GM21526 (cell line): ENCODE data around the gene PLEKHJ1.

ENCODE experiments used
- ATAC-seq: cut with Tn5 transposase; IDR thresholded peaks from one replicate; pipeline ENCODE4 v1.9.1; 2021; ENCODE audit warnings: moderate library complexity; ENCODE audit not compliant: unreplicated experiment, low FRiP score

The PLEKHJ1 gene

GRCh38 chr19:2239771-2240770, 3.9 kb upstream of the PLEKHJ1 start:
- no peak for ATAC-seq

DNA sequence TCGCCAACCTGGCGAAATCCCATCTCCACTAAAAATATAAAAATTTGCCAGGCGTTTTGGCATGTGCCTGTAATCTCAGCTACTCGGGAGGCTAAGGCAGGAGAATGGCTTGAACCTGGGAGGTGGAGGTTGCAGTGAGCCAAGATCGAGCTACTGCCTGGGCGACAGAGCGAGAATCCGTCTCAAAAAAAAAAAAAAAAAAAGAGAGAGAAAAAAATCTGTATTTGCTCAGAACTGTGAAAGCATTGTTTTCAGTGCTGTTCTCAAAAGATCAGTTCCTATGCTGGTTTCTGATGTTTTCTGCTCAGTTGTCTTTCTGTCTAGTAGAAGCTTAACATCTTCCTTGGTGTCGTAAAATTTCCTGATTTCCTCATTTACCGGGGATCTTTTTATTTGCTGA, 3.0 kb upstream of the PLEKHJ1 start:
- no peak for ATAC-seq

DNA sequence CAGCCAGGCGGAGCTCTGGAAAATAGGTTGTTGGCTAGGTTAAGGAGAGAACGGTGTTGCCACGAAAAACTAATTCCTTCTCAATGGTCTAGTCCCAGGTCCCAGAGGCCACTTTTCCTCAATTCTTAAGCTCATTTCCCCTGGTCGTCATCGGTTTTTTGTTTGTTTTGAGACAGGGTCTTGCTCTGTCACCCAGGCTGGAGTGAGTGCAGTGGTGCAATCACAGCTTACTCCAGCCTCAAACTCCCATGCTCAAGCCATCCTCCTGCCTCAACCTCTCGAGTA, 1.7 kb upstream of the PLEKHJ1 start:
- ATAC-seq: no peak

DNA sequence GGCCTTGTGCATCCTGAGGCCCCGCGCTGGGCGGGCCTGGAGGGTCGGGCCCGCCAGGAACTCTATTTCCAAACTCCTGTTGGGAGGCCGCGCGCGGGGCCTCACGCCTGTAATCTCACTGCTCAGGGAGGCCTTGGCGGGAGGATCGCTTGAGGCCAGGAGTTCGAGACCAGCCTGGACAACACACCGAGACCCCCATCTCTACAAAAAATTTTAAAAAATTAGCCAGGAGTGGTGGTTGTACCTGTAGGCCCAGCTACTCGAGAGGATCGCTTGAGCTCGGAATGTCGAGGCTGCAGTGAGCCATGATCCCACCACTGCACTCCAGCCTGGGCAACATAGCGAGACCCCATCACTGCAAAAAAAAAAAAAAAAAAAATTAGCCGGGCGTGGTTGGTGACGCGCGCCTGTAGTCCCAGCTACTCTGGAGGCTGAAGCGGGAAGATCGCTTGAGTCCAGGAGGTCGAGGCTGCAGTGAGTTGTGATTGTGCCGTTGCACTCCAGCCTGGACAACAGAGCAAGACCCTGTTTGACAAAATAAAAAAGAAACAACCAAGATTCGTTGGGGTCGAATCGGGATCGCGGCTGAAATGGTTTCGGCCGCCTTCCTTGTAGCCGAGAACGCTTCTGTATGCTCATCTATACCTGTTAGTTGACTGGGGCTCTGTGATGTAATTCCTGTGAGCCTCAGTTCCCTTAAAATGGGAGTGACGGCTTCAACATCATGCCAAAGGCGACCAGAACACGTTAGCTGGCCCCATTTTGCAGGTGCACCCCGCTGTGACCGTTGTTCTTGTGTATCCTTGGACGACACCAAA, 1.1 kb upstream of the PLEKHJ1 start:
- ATAC-seq: no peak

DNA sequence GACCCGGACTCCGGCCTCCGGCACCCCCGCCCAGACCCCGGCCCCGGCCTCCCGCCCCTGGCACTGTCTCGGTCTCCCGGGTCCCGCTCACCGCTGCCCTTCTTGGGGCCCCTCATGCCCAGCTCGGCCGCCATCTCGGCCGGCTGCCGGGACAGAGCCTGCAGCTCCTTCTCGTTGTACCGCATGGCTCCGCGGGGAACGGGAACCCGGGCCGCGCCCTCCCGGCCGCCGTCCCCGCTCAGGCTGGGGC, 140 bp downstream of the PLEKHJ1 start:
- no peak for ATAC-seq

- peak; percentile 2 for ATAC-seq
These were observed 607 bp downstream of the PLEKHJ1 start for GRCh38 chr19:2235381-2236063.

DNA sequence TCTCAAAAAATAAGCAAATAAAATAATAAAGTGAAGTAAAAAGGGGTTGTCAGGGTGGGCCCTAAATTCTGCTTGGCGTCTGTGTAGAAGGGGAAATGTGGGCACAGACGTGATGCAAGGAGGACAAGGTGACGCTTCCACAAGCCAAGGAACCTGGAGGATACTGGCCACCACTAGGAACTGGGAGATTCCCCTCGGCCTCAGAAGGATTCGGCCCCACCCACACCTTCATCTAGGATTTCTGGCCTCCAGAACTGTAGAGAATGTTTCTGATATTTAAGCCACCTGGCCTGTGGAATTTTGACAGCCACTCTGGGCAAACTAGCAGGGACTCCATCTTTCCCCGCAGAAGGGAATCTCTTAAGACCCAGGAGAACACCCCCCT, 1.1 kb downstream of the PLEKHJ1 start:
- ATAC-seq: no peak

DNA sequence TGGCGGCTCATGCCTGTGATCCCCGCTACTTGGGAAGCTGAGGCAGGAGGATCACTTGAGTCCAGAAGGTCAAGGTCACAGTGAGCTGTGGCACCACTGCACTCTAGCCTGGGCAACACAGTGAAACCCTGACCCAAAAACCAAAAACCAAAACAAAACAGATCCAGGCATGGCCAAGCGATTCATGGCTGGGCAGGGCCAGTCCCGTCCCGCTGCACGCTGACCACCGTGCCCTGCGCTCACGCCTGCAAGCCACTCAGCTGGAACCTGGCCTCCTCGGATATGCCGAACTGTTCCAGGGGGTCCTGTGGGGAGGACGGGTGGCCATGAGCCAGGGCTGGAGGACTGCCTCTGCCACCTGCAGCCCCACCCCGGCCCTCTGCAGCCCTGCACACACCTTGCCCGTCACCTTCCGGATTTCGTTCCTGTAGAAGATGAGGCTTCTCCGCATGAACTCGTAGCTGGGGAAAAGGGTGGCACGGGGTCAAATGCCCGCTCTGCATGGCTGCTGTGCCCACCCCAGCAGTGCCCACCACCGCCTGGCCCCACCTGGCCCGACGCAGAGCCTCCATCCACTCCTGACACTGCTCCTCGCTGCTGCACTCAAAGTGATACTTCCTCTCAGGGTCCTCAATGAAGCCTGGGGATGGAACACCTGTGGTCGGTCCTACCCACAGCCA, 2.4 kb downstream of the PLEKHJ1 start:
- ATAC-seq: no peak

DNA sequence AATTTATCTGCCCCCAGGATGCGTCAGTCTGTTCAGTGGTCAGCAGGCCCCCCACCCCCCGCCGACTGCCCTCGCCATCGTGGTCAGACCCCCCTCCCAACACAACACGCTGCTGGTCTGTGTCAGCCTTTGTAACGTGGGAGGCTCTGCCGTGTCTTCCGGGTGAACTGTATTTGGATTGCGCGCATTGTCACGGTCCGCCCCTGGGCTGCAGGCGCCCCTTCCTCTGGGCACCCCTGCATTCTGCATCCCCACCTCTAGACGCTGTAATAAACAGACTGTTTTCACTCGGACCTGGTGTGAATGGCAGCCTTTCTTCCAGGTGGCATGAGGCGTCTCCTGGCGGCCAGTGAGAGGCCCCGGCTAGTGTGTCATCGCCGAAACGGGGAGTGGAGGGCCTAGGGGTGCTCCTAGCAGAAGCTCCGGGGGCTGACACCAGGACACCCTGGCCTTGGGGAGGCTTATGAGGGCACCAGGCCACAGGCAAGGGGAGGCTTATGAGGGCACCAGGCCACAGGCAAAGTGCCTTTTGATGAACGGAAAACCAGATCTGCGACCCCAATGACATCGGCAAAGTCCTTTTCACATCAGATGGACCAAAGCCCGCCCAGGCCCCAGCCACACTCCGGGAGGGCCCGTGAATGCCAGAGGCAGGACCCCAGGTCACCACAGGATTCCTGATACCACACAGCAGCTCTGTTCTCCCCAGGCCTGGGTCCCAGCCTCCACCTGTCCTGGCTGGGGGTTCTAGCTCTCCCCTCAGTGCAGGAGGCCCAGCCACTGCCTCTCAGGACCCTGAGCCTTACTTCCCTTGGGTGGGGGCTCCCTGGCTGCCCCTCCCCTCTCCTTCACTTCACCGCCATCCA, 3.6 kb downstream of the PLEKHJ1 start:
- no peak for ATAC-seq

DNA sequence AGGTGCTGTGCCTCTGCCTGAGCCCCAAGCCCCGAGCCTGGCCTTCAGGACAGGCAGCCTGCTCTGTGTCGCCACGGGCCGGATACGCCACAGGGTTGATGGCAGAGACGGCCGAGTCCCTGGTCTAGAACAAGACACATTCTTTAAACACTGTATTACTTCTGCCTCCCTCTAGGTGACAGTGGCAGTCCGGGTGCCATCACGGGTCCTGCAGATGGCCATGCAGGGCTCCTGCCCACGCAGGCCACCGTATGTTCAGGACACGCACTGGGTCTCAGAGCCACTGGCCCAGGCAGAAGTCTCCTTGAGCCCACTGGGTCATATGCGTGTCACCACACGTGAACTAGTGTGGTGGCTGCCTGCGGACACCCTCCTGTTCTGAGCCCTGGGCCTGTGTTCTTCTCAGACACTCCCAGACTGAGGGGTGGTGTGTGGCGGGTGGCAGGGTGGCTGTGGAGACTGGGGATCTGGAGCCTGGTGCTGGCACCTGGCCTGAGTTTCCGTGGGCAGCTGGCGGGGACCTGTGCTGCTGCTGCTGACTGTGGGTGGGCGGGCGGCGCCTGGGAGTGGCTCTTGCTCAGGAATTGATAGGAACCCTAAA, 4.4 kb downstream of the PLEKHJ1 start:
- ATAC-seq: no peak

DNA sequence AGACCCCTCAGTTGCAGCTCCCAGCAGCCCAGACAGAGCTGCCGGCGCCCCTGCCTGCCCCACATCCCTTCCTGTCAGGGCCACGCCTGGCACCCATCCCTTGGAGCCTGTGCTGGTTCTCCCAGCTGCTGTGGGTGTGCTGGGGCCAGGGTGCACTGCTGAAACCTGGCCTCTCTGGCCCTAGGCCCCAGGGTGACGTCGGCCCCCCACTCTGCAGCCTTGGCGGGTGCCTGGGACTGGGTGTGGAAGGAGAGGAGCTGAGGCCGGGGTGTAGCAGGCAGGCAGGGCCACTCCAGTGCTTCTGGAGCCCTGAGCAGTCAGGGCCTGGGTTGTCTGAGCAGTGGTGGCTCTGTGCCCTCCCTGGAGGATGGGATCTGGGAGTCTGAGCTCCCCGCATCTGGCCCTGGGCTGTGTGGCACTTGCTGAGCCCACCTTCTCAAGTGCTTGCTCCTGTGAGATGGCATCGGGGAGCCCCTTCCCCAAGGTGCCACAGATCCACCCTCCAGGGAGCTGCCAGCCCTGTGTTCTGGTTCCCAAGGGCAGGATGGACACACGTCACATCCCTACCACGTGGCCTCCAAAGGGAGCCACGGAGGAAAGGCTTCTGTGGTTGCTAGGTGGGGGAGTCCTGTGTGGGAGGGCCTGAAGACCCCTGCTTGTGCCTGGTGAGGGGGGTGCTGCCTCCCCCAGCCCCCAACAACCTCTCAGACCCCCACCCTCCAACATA, 5.2 kb downstream of the PLEKHJ1 start:
- ATAC-seq: no peak

- no peak for ATAC-seq
These were observed 6.0 kb downstream of the PLEKHJ1 start for GRCh38 chr19:2230033-2230531.

- no peak for ATAC-seq
These were observed 6.8 kb downstream of the PLEKHJ1 start for GRCh38 chr19:2229103-2230032.

DNA sequence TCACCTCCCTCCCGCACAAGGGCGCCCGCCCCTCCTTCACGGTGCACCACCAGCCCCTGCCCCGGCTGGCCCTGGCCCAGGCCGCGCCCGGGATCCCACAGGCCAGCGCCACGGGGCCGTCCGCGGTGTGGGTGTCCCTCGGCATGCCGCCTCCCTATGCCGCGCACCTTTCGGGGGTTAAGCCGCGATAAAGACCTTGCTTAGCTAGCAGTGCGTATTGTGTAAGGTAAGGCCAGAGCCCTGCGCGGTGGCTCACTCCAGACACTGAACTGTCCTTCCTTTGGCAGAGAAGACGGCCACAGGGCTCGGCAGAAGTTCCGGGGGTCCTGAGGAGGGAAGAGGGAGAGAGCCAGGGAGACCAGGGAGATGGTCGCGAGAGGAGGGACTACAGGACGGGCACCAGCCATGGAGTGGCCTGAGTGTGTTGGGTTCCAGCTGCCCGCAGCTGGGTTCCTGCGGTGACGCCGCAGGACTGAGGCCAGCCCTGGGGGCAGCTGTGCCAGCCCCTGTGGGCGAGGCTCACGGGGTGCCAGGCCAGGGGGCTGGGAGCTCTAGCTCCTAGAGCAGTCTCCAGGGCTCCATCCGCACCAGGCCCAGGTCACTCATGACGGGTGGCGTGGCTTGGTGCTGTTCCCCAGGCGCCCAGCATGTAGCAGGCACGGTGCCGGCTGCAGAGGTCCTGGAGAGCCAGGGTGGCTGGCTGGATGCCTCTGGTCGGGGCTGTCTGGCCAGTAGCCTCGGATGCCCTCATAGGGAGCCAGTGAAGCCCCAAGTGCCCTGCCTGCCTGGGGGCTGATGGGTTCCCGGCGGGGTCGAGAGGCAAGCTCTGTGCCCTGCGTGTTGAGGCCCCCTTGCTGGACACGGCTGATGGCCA, 7.7 kb downstream of the PLEKHJ1 start:
- ATAC-seq: no peak

DNA sequence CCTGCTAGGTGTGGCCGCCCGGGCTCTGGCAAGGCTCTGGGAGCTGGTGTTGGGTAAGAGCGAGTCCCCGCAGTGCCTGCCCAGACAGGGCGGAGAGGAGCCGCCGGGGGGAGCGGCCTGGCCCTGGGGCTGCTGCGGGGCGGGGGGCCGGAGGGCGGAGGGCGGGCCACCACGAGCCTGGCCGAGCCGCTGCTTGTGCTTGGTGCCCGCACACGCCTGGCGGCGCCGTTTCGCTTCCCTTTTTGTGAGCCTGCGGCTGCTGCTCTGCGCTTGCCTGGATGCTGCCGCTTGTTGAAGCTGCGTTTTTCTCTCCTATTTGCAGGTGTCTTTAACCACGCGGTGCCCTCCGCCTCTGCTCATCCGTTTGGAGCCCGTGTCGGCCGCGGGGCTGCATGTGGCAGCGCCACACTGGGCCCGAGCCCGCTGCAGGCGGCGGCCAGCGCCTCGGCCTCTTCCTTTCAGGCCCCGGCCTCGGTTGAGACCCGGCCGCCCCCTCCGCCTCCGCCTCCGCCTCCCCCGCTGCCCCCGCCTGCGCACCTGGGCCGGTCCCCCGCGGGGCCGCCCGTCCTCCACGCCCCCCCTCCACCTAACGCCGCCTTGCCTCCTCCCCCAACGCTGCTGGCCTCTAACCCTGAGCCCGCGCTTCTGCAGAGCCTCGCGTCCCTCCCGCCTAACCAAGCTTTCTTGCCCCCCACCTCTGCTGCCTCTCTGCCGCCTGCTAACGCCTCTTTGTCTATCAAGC, 8.5 kb downstream of the PLEKHJ1 start:
- no peak for ATAC-seq

- ATAC-seq: no peak
These were observed 9.2 kb downstream of the PLEKHJ1 start for GRCh38 chr19:2226840-2227360.
